AG10803 (cell line): ENCODE results near the gene NFIC.

Source experiments
- DNase-seq: peaks from one replicate; pipeline ENCODE4 v3.0.0; 2010; ENCODE audit warnings: low read depth
- H3K4me3 ChIP-seq: 2 replicates; pipeline ENCODE4 v1.5.1; 2011; ENCODE audit warnings: mild to moderate bottlenecking, low read length, control low read depth
- CTCF ChIP-seq: conservative IDR thresholded peaks from 2 replicates; pipeline ENCODE4 v1.5.1; 2011; ENCODE audit warnings: mild to moderate bottlenecking, low read length, control low read depth, inconsistent platforms

NFIC gene

GRCh38 chr19:3357271-3357991 lies 9.0 kb upstream of the NFIC start:
- TF ChIP-seq CTCF, result no peak
- no peak for DNase-seq
- no peak overlapping the region for H3K4me3 ChIP-seq

- H3K4me3 ChIP-seq, result no peak overlapping the region
Observed at GRCh38 chr19:3357992-3358688, 8.2 kb upstream of the NFIC start.

GRCh38 chr19:3358689-3359014 lies 7.7 kb upstream of the NFIC start:
- peak overlapping the region; percentile 64 for H3K4me3 ChIP-seq
- no peak for TF ChIP-seq CTCF
- no peak for DNase-seq

More at GRCh38 chr19:3357992-3358688, 8.2 kb upstream of the NFIC start:
- DNase-seq, result no peak
- no peak for TF ChIP-seq CTCF

- TF ChIP-seq CTCF, result no peak
- DNase-seq, result peak; percentile 59
- H3K4me3 ChIP-seq, result peak overlapping the region; percentile 64
Observed at GRCh38 chr19:3359015-3359918, 7.1 kb upstream of the NFIC start.

- peak overlapping the region; percentile 75 for H3K4me3 ChIP-seq
- TF ChIP-seq CTCF, result no peak
- no peak for DNase-seq
Observed at GRCh38 chr19:3359919-3360420, 6.4 kb upstream of the NFIC start.

- DNase-seq, result no peak
- no peak; the same call in 1 of the 2 replicates for TF ChIP-seq CTCF
- H3K4me3 ChIP-seq, result peak overlapping the region; percentile 75
Observed at GRCh38 chr19:3360421-3361383, 5.7 kb upstream of the NFIC start.
